Vagina (tissue), 2 donors: ENCODE results near the gene PPFIBP2.
"Not testable (repeated sequence)": the region's sequence is repeated elsewhere in the genome, so short reads cannot be mapped to it uniquely, and the experiment has no call there.

Experiments used
- POLR2A ChIP-seq, 2 donors: fragments of 450-650 bp; IDR thresholded peaks; one replicate each; pipeline ENCODE4 v1.6.1; 2017; ENCODE audit warnings: antibody characterized with exemption in 2 of 2, mild to moderate bottlenecking in 2 of 2, moderate library complexity in 2 of 2
- POLR2AphosphoS5 ChIP-seq, 2 donors: sonication (generic); formaldehyde crosslinking; IDR thresholded peaks; one replicate each; pipeline ENCODE4 v1.9.0; 2017; ENCODE audit warnings: antibody characterized with exemption in 2 of 2, mild to moderate bottlenecking in 2 of 2, low read depth in 1 of 2; ENCODE audit not compliant: insufficient read depth in 1 of 2
- TF ChIP-seq, protein P1 (sequence below), 3 experiments: fragments of 450-650 bp in 2 of 3; fragments of 200-600 bp in 1 of 3; sonication (generic) in 1 of 3; IDR thresholded peaks; one replicate each; pipeline ENCODE4 v1.5.1; 2017 to 2019; ENCODE audit warnings: antibody characterized with exemption in 3 of 3, mild to moderate bottlenecking in 2 of 3, moderate library complexity in 2 of 3

DNA sequence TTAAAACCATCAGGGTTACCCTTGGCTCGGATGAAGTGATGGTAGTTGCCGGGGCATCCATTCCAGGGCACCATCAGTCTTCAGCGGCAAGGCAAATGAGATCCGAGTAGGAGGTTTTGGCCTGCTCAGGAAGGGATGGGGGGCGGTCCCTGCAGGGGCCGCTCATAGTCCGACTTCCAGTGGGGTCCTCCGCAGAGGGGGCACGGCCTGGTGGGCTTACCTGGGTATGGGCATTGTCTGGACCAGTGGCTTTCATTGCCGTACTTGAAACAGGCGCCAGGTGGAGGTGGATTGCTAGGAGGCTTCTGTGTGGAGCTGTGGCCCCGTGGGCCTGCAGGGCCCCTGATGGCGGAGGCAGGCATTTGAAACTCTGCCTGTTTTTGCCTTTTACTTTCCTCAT lies 3.9 kb downstream of the PPFIBP2 start:
- TF ChIP-seq, protein P1, sequence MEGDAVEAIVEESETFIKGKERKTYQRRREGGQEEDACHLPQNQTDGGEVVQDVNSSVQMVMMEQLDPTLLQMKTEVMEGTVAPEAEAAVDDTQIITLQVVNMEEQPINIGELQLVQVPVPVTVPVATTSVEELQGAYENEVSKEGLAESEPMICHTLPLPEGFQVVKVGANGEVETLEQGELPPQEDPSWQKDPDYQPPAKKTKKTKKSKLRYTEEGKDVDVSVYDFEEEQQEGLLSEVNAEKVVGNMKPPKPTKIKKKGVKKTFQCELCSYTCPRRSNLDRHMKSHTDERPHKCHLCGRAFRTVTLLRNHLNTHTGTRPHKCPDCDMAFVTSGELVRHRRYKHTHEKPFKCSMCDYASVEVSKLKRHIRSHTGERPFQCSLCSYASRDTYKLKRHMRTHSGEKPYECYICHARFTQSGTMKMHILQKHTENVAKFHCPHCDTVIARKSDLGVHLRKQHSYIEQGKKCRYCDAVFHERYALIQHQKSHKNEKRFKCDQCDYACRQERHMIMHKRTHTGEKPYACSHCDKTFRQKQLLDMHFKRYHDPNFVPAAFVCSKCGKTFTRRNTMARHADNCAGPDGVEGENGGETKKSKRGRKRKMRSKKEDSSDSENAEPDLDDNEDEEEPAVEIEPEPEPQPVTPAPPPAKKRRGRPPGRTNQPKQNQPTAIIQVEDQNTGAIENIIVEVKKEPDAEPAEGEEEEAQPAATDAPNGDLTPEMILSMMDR (IDR thresholded peaks at IDR 0.05) = not testable (repeated sequence)
- not testable (repeated sequence) for TF ChIP-seq POLR2AphosphoS5 (IDR thresholded peaks at IDR 0.05; ENCODE audit: insufficient read depth in 1 of 2, low read depth in 1 of 2); POLR2A (IDR thresholded peaks at IDR 0.05)
